CD4-positive, alpha-beta T cell (primary cell): ENCODE results near the gene MAN2B2. TPM values are rescaled to one million over a fixed set of nuclear protein-coding genes. Genes with fewer than 3 reads are reported as not detected.

Experiments
- ATAC-seq: fragments of 200-7000 bp; cut with Tn5 transposase; one replicate; pipeline ENCODE4 v1.10.0; 2022; ENCODE audit warnings: mild to moderate bottlenecking; ENCODE audit not compliant: poor library complexity
- CTCF ChIA-PET: fragments of 350-600 bp; sonication (Branson Sonifier 250); formaldehyde crosslinking; loops from one replicate; lab custom pipeline; 2021; ENCODE audit warnings: antibody characterized with exemption, inconsistent platforms; lab: Charles Lee
- POLR2A ChIA-PET: fragments of 350-600 bp; sonication (Branson Sonifier 250); formaldehyde crosslinking; loops from one replicate; lab custom pipeline; 2021; ENCODE audit warnings: antibody characterized with exemption, inconsistent platforms; lab: Charles Lee
- DNase-seq, 14 experiments: peaks; one replicate each; pipeline ENCODE4 v3.0.0-alpha.2; 2013 to 2020; ENCODE audit warnings: mixed read lengths in 2 of 14
- H3K27ac ChIP-seq, 2 donors: one replicate each; pipeline versions ENCODE4 v1.5.1 to v1.7.0; 2013; ENCODE audit warnings: low read length in 2 of 2, low read depth in 1 of 2, mild to moderate bottlenecking in 1 of 2
- H3K27me3 ChIP-seq, 2 experiments: 1 replicate in 1 of 2; 2 replicates in 1 of 2; pipeline versions ENCODE4 v1.6.1 to v1.7.0; 2013; ENCODE audit warnings: low read length in 2 of 2, control low read depth in 1 of 2, mild to moderate bottlenecking in 1 of 2, moderate library complexity in 1 of 2; ENCODE audit not compliant: insufficient read depth in 2 of 2, control insufficient read depth in 1 of 2
- H3K36me3 ChIP-seq: one replicate; pipeline ENCODE4 v1.6.1; 2013; ENCODE audit warnings: low read length, control low read depth; ENCODE audit not compliant: insufficient read depth
- H3K4me1 ChIP-seq: one replicate; pipeline ENCODE4 v1.6.1; 2013; ENCODE audit warnings: low read length, control low read depth; ENCODE audit not compliant: insufficient read depth
- H3K4me3 ChIP-seq: one replicate; pipeline ENCODE4 v1.5.1; 2013; ENCODE audit warnings: mild to moderate bottlenecking, low read length, moderate library complexity
- H3K9me3 ChIP-seq, 2 experiments: 1 replicate in 1 of 2; 2 replicates in 1 of 2; pipeline versions ENCODE4 v1.6.1 to v1.7.0; 2013; ENCODE audit warnings: low read length in 2 of 2, mild to moderate bottlenecking in 2 of 2, control low read depth in 1 of 2, moderate library complexity in 1 of 2; ENCODE audit not compliant: control insufficient read depth in 1 of 2, insufficient read depth in 1 of 2
- H3K27ac Mint-ChIP-seq: one replicate; pipeline ENCODE4 v1.8.0; 2020; ENCODE audit warnings: mixed read lengths
- H3K27me3 Mint-ChIP-seq: one replicate; pipeline ENCODE4 v1.8.0; 2021; ENCODE audit warnings: mixed read lengths
- H3K36me3 Mint-ChIP-seq: one replicate; pipeline ENCODE4 v1.8.0; 2021; ENCODE audit warnings: low read depth, mixed read lengths
- H3K4me1 Mint-ChIP-seq: one replicate; pipeline ENCODE4 v1.8.0; 2021; ENCODE audit warnings: low read depth, mixed read lengths
- H3K4me3 Mint-ChIP-seq: one replicate; pipeline ENCODE4 v1.8.0; 2020; ENCODE audit warnings: mild to moderate bottlenecking, mixed read lengths
- H3K9me3 Mint-ChIP-seq: one replicate; pipeline ENCODE4 v1.8.0; 2020; ENCODE audit warnings: mixed read lengths
- intact Hi-C, 2 experiments: fragments of 100-400 bp; cut with DNase I in 1 of 2; cut with micrococcal nuclease in 1 of 2; formaldehyde crosslinking; loops; one replicate each; pipeline versions ENCODE4 v1.15.1 to v1.9.0; 2023 to 2025; cut with DNase I, micrococcal nuclease
- total RNA-seq, 174 experiments: library from RNA in 2 of 174; stranded (reverse) in 2 of 174; gene quantifications; one replicate each; pipeline ENCODE4 v1.2.3 and lab custom pipeline; 2021 to 2026
- TF ChIP-seq, protein P1 (sequence below): fragments of 200-600 bp; IDR thresholded peaks from one replicate; pipeline ENCODE4 v1.8.0; 2022; ENCODE audit warnings: antibody characterized with exemption, mild to moderate bottlenecking

The MAN2B2 gene
- total RNA-seq, 2 experiments from 2014 or later = 25.9 to 28.5 TPM

DNA sequence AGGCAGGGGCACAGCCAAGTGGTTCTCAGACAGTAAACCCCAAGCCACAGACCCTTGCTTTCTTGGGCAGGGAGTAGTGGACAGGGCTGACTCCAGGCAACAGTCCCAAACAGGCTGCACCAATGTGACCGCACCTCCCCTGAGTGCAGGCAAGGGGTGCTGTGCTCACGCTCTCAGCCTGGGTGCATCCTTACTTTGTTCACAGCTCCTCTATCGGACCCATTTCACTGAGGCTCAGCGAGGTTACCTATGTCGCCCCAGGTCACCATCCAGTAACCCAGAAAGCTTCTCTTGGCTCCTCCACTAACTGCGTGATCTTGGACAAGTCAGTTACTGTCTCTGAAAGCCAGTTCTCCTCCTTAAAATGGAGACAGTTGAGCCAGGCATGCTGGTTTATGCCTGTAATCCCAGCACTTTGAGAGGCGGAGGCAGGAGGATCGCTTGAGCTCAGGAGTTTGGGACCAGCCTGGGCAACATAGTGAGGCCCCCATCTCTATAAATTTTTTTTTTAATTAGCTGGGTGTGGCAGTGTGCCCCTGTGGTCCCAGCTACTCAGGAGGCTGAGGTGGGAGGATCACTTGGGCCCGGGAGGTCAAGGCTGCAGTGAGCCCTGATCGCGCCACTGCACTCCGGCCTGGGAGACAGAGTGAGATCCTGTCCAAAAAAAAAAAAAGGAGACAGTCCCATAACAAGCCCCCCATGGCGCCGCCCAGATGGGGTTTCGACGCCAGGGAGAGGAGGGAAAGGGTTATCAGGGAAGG lies 823 bp upstream of the MAN2B2 start:
- Histone ChIP-seq H3K9me3 (no peaks in the 10 kb centered on the region), H3K27ac (peak overlapping the region in 1 of 2 donors; percentile 74), H3K36me3 (peaks cover 24% of the 10 kb centered on the region), H3K4me1 (peaks cover 30% of the 10 kb centered on the region), H3K27me3 (no peaks in the 10 kb centered on the region), H3K4me3 (peak overlapping the region; percentile 98)
- H3K4me3 Mint-ChIP-seq = peak overlapping the region; percentile 93
- peak overlapping the region; percentile 76 for H3K27ac Mint-ChIP-seq
- peaks cover 4% of the 10 kb centered on the region for H3K4me1 Mint-ChIP-seq
- no peaks in the 10 kb centered on the region for H3K9me3 Mint-ChIP-seq
- H3K27me3 Mint-ChIP-seq = no peaks in the 10 kb centered on the region
- CTCF ChIA-PET = interaction anchor here (0.7 to 1.9 kb wide), 4 partner anchors 28 to 299 kb away, joined by 3 to 7 read pairs (median 6); no protein-coding TSS in a partner anchor
- peaks cover 25% of the 10 kb centered on the region for H3K36me3 Mint-ChIP-seq
- intact Hi-C loops = loop anchor here (2.0 to 10.0 kb wide), 4 partner anchors 71 to 1361 kb away; partner anchors contain the start of genes AFAP1 (in 1 of the 2), MRFAP1 (in 1 of the 2) and WFS1 (in 1 of the 2)
- POLR2A ChIA-PET = interaction anchor here (0.6 to 3.7 kb wide), 8 partner anchors 66 to 469 kb away, joined by 3 to 28 read pairs (median 6); partner anchors contain the start of genes MRFAP1, MRFAP1L1, TADA2B and WFS1
- DNase-seq (no peak), ATAC-seq (no peak)
- TF ChIP-seq, protein P1, sequence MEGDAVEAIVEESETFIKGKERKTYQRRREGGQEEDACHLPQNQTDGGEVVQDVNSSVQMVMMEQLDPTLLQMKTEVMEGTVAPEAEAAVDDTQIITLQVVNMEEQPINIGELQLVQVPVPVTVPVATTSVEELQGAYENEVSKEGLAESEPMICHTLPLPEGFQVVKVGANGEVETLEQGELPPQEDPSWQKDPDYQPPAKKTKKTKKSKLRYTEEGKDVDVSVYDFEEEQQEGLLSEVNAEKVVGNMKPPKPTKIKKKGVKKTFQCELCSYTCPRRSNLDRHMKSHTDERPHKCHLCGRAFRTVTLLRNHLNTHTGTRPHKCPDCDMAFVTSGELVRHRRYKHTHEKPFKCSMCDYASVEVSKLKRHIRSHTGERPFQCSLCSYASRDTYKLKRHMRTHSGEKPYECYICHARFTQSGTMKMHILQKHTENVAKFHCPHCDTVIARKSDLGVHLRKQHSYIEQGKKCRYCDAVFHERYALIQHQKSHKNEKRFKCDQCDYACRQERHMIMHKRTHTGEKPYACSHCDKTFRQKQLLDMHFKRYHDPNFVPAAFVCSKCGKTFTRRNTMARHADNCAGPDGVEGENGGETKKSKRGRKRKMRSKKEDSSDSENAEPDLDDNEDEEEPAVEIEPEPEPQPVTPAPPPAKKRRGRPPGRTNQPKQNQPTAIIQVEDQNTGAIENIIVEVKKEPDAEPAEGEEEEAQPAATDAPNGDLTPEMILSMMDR = no peak

DNA sequence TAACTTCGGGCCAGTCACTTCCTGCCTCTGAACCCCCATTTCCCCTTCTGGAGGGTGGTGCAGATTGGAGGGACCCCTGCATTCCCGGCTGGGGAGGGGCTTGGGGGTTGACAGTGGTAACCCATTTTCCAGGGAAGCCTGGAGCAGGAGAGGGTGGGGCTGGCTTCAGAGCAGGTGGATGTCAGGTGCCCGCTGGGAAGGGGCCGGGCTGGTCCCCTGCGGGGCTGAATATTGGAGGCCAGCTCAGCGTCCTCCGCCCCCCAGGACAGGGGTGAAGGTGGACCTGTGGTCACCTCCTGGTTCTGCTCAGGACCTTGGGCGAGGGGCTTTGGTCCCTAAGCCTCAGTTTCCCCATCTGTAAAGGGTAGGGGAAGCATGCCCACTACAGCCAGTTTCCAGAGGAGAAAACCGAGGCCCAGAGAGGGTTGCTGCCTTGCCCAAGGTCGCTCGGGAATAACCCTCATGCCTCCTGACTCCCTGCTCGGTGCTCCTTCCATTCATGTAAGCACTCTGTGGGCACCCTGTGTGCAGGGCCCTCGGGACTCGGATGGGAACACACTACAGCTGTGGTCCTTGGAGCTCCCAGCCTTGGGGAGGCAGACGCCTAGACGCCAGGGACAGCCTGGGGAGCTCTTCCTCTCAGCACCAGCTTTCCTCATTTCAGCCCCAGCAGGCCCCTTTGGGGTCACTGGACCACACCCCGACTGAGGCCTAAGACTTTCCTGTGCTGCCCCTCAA lies 683 bp downstream of the MAN2B2 start:
- Mint-ChIP-seq H3K27me3 (no peaks in the 10 kb centered on the region), H3K27ac (peak overlapping the region; percentile 79), H3K36me3 (peaks cover 40% of the 10 kb centered on the region), H3K9me3 (no peaks in the 10 kb centered on the region), H3K4me1 (peaks cover 4% of the 10 kb centered on the region), H3K4me3 (peak overlapping the region; percentile 86)
- H3K4me1 ChIP-seq = peaks cover 30% of the 10 kb centered on the region
- H3K27ac ChIP-seq = peak overlapping the region; percentile 55 to 74
- ATAC-seq (no peak), DNase-seq (peak in 1 of 14 experiments; percentile 26)
- peaks cover 38% of the 10 kb centered on the region for H3K36me3 ChIP-seq
- H3K9me3 ChIP-seq = no peaks in the 10 kb centered on the region
- H3K27me3 ChIP-seq = no peaks in the 10 kb centered on the region
- CTCF ChIA-PET = interaction anchor here (1.5 to 1.9 kb wide), 2 partner anchors 89 to 298 kb away, joined by 3 to 6 read pairs; no protein-coding TSS in a partner anchor
- POLR2A ChIA-PET = interaction anchor here (0.7 to 3.7 kb wide), 8 partner anchors 32 to 491 kb away, joined by 3 to 28 read pairs (median 6); partner anchors contain the start of genes MRFAP1, MRFAP1L1 and TADA2B
- peak overlapping the region; percentile 98 for H3K4me3 ChIP-seq
- TF ChIP-seq, protein P1 = no peak
- intact Hi-C loops = loop anchor here (2.0 to 10.0 kb wide), 8 partner anchors 67 to 1359 kb away; partner anchors contain the start of genes MRFAP1 (in 2 of the 2), AFAP1 (in 1 of the 2), BLOC1S4 (in 1 of the 2) and KIAA0232 (in 1 of the 2)

DNA sequence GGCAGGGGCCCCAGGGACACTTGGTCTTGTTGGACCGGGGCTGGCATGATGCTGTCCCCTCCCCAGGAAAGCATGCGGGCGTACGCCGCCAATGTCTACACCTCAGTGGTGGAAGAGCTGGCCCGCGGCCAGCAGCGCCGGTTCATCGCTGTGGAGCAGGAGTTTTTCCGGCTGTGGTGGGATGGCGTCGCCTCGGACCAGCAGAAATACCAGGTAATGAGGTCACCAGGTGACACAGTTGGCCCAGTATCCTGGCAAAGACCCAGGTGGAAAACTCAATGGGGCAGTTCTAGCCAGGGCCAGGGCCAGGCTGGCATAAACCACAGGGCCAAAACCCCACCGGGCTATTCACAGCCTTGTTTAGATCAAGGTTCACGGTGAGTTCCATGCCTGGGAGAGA lies 1.5 kb downstream of the MAN2B2 start:
- ATAC-seq (no peak), DNase-seq (no peak)
- no peaks in the 10 kb centered on the region for H3K27me3 Mint-ChIP-seq
- peaks cover 0 to under 1% of the 10 kb centered on the region in 2 experiments for H3K9me3 ChIP-seq
- H3K9me3 Mint-ChIP-seq = no peaks in the 10 kb centered on the region
- peak overlapping the region; percentile 86 for H3K4me3 Mint-ChIP-seq
- peaks cover 4% of the 10 kb centered on the region for H3K4me1 Mint-ChIP-seq
- TF ChIP-seq, protein P1 = no peak
- no peak overlapping the region for H3K27ac ChIP-seq
- no peak overlapping the region for H3K4me3 ChIP-seq
- H3K36me3 ChIP-seq = peaks cover 47% of the 10 kb centered on the region
- intact Hi-C loops = loop anchor here (5.0 to 10.0 kb wide), 7 partner anchors 66 to 1358 kb away; partner anchors contain the start of genes MRFAP1 (in 2 of the 2), AFAP1 (in 1 of the 2), BLOC1S4 (in 1 of the 2) and KIAA0232 (in 1 of the 2)
- peak overlapping the region; percentile 21 for H3K27ac Mint-ChIP-seq
- ChIA-PET CTCF (no interaction called here), POLR2A (interaction anchor here (3.7 kb wide), 1 partner anchor 64 kb away, joined by 28 read pairs; the partner anchor contains the start of gene MRFAP1)
- peaks cover 30% of the 10 kb centered on the region for H3K4me1 ChIP-seq
- H3K36me3 Mint-ChIP-seq = peaks cover 48% of the 10 kb centered on the region
- no peaks in the 10 kb centered on the region for H3K27me3 ChIP-seq
